ENCODE results near the gene HNRNPLL. TPM values are rescaled to one million over a fixed set of nuclear protein-coding genes. Genes with fewer than 3 reads are reported as not detected.

Gene HNRNPLL
- total RNA-seq, 4 donors from 2014 or later = 45.2 to 59.7 (median 54.4) TPM

GRCh38 chr2:38571193-38571592 lies 31.5 kb downstream of the HNRNPLL start:
- H3K36me3 ChIP-seq = peaks cover 0 to 48% (median 17%) of the 10 kb centered on the region in 4 donors

DNA sequence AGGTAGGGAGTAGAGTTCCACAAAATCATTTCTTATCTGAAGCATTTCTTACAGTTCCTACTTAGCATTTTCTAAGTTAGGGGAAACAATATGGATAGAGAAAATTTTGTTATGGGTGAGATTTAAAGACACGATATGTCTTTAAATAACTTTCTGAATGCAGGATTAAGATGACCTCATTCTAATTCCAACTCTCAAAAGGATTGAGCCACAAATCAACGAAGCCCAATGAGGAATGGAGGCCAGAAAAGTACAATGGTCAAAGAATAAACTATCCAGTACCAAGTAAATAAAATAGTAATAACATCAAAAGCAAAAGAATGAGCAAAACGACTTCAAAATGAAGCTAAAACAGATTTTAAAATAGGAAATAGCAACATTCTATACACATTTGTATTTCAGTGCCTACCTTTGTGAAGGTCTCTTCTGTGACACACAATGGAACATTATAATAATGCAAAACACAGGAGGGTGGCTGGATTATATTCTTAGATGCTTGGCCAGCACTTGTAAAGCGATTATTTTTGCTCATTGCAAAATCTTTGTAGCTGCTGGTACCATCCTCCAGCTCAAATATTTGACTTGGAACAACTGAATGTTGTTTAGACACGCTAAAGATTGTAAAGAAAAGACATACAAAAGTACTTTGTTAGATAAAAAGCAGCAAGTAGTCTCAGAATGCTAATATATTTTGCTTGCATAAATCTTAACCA lies 33.8 kb downstream of the HNRNPLL start:
- WGBS, 2 donors (ENCODE audit: low coverage in 1 of 2) = 51 to 59% methylated on average over 5 of the region's 5 CpGs
- intact Hi-C loops (cut with DNase I; ENCODE audit: low total_unique reads) (no loop called here), in situ Hi-C loops (cut with MboI; ENCODE audit: low pct_ligation_motif_present in 1 of 4, low pct_unique_long_range_greater_than_20kb in 1 of 4, low sequenced_read_pairs in 3 of 4) (no loop called here)
- Histone ChIP-seq H3K4me3 (no peak overlapping the region), H3K36me3 (peaks cover 0 to 52% (median 17%) of the 10 kb centered on the region in 4 donors), H3K9me3 (no peaks in the 10 kb centered on the region), H3K27ac (no peak overlapping the region), H3K4me1 (peaks cover 0 to 5% (median 0%) of the 10 kb centered on the region in 4 donors), H3K27me3 (no peaks in the 10 kb centered on the region)
- TF ChIP-seq POLR2AphosphoS5 (IDR thresholded peaks at IDR 0.05) (no peak), POLR2A (IDR thresholded peaks at IDR 0.05) (no peak)
- TF ChIP-seq, protein P1, sequence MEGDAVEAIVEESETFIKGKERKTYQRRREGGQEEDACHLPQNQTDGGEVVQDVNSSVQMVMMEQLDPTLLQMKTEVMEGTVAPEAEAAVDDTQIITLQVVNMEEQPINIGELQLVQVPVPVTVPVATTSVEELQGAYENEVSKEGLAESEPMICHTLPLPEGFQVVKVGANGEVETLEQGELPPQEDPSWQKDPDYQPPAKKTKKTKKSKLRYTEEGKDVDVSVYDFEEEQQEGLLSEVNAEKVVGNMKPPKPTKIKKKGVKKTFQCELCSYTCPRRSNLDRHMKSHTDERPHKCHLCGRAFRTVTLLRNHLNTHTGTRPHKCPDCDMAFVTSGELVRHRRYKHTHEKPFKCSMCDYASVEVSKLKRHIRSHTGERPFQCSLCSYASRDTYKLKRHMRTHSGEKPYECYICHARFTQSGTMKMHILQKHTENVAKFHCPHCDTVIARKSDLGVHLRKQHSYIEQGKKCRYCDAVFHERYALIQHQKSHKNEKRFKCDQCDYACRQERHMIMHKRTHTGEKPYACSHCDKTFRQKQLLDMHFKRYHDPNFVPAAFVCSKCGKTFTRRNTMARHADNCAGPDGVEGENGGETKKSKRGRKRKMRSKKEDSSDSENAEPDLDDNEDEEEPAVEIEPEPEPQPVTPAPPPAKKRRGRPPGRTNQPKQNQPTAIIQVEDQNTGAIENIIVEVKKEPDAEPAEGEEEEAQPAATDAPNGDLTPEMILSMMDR (IDR thresholded peaks at IDR 0.05) = no peak
- no peak for DNase-seq

More at GRCh38 chr2:38571193-38571592, 31.5 kb downstream of the HNRNPLL start:
- intact Hi-C loops (cut with DNase I; ENCODE audit: low total_unique reads) (no loop called here), in situ Hi-C loops (cut with MboI; ENCODE audit: low pct_ligation_motif_present in 1 of 4, low pct_unique_long_range_greater_than_20kb in 1 of 4, low sequenced_read_pairs in 3 of 4) (no loop called here)
- Histone ChIP-seq H3K27me3 (no peaks in the 10 kb centered on the region), H3K4me3 (no peak overlapping the region), H3K27ac (no peak overlapping the region), H3K4me1 (peaks cover 0 to 11% (median 0%) of the 10 kb centered on the region in 4 donors), H3K9me3 (no peaks in the 10 kb centered on the region)
- WGBS, 2 donors (ENCODE audit: low coverage in 1 of 2) = 77 to 81% methylated on average over 4 of the region's 4 CpGs
- DNase-seq = no peak
- TF ChIP-seq POLR2AphosphoS5 (IDR thresholded peaks at IDR 0.05) (no peak), EP300 (IDR thresholded peaks at IDR 0.05; ENCODE audit: low read depth) (no peak)
- TF ChIP-seq, protein P1 (IDR thresholded peaks at IDR 0.05) = no peak

GRCh38 chr2:38565333-38565732 lies 37.4 kb downstream of the HNRNPLL start:
- peaks cover 0 to 7% (median 0%) of the 10 kb centered on the region in 4 donors for H3K4me1 ChIP-seq
- no peaks in the 10 kb centered on the region for H3K9me3 ChIP-seq
- H3K36me3 ChIP-seq = peaks cover 0 to 49% (median 11%) of the 10 kb centered on the region in 4 donors
- in situ Hi-C loops (cut with MboI; ENCODE audit: low pct_ligation_motif_present in 1 of 4, low pct_unique_long_range_greater_than_20kb in 1 of 4, low sequenced_read_pairs in 3 of 4) = no loop called here
- TF ChIP-seq POLR2AphosphoS5 (IDR thresholded peaks at IDR 0.05) = no peak
- TF ChIP-seq POLR2A (IDR thresholded peaks at IDR 0.05) = no peak
- TF ChIP-seq, protein P1 (IDR thresholded peaks at IDR 0.05) = no peak
- TF ChIP-seq EP300 (IDR thresholded peaks at IDR 0.05; ENCODE audit: low read depth) = no peak
- DNase-seq = no peak
- 86% methylated on average over 1 to 2 of the region's 2 CpGs for WGBS, 2 donors (ENCODE audit: low coverage in 1 of 2)
- intact Hi-C loops (cut with DNase I; ENCODE audit: low total_unique reads) = no loop called here
- H3K27me3 ChIP-seq = no peaks in the 10 kb centered on the region
- H3K27ac ChIP-seq = no peak overlapping the region
- H3K4me3 ChIP-seq = no peak overlapping the region

DNA sequence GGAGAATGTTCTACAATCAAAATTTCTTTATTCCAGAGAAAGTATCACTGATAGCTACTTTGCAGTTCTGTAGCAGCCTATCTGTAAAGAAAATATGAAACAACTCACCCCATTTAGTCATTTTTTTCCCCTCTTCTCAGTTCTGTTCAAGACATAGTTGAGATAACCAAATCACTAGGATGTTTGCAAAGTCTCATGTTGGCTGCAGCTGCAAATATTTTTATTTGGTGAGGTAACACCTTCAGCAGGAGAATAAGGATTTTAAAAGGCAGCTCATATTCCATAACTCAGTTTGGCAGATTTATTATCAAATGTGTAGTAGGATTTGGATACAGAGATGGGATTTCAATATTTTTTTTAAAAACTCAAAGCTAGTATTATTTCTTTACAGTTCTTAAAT lies 41.0 kb downstream of the HNRNPLL start:
- H3K36me3 ChIP-seq = peaks cover 0 to 17% (median 0%) of the 10 kb centered on the region in 4 donors
- intact Hi-C loops (cut with DNase I; ENCODE audit: low total_unique reads) = no loop called here

More for the DNA sequence above, 41.0 kb downstream of the HNRNPLL start:
- no peak for DNase-seq
- H3K4me3 ChIP-seq = no peak overlapping the region
- TF ChIP-seq EP300 (IDR thresholded peaks at IDR 0.05; ENCODE audit: low read depth) (no peak), POLR2AphosphoS5 (IDR thresholded peaks at IDR 0.05) (no peak), POLR2A (IDR thresholded peaks at IDR 0.05) (no peak)
- TF ChIP-seq, protein P1 (IDR thresholded peaks at IDR 0.05) = no peak
- H3K27ac ChIP-seq = no peak overlapping the region
- H3K4me1 ChIP-seq = peaks cover 0 to 7% (median 0%) of the 10 kb centered on the region in 4 donors
- H3K27me3 ChIP-seq = no peaks in the 10 kb centered on the region
- in situ Hi-C loops (cut with MboI; ENCODE audit: low pct_ligation_motif_present in 1 of 4, low pct_unique_long_range_greater_than_20kb in 1 of 4, low sequenced_read_pairs in 3 of 4) = no loop called here
- H3K9me3 ChIP-seq = no peaks in the 10 kb centered on the region

All from transverse colon (tissue), 4 donors.